Measurements from ENCODE around the gene RAD51B.

The RAD51B gene

DNA sequence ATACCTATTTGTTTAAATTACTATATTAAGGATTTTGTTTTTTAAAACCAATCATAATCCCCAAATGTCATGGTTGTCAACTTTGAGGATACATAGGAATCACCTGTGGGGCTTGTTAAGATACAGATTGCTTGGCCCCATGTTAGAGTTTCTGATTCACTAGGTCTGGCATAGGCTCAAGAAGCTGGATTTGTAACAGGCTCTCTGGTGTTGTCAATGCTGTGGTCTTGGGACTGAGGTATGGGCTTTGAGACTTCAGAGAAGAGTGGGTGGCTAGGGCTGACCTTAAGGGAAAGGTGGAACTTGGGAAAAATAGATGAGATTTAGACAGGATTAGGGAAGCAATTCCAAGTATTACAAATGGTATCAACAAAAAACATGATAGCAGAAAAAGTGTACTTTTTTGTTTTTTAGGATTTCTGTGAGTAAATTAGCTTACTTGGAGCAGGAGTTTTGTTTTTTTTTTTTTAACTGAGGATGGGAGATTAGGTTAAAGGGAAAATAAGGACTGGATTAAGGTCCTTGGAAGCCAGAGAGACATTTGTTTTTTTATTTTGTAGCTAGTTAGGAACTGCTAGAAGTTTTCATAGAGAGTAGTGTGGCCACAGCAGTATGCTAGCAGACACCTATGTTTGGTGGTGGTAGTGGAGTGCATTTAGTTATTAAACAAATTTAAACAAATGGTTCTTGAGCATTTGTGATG, 88.6 kb downstream of the RAD51B start:
- DNase-seq = no peak

GRCh38 chr14:67911562-67911961, 92.0 kb downstream of the RAD51B start:
- DNase-seq = no peak

DNA sequence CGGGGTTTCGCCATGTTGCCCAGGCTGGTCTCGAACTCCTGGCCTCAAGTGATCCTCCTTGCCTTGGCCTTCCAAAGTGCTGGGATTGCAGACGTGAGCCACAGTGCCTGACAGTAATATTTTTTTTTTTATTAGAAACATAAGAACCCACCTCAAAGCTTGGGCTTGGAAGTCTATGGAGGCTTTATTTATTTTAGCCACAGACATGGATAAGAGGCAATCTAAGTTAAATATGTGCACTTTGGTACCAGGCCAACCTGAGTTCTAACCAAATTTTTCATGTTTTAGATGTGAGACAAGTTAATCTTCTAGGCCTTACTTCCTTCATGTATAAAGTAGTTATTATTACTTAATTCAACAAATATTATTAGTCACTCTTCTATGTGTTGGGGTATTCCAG, 96.9 kb downstream of the RAD51B start:
- DNase-seq = no peak

DNA sequence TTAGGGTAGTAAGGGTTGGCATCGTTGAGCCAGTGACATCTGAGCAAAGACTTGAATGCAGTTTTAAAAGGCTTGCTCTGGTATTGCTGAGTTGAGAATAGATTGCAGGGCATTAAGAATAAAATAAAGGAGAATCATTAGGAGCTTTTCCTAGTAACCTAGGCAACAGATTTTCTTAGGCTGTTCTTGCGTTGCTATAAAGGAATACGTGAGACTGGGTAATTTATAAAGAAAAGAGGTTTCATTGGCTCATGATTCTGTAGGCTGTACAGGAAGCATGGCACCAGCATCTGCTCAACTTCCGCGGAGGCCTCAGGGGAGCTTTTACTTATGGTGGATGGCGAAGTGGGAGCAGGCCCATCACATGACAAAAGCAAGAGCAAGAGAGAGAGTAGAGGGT, 97.4 kb downstream of the RAD51B start:
- no peak for DNase-seq

GRCh38 chr14:67918838-67919237, 99.3 kb downstream of the RAD51B start:
- no peak for DNase-seq

- no peak for DNase-seq
Observed at GRCh38 chr14:67919259-67920032, 99.9 kb downstream of the RAD51B start.

DNA sequence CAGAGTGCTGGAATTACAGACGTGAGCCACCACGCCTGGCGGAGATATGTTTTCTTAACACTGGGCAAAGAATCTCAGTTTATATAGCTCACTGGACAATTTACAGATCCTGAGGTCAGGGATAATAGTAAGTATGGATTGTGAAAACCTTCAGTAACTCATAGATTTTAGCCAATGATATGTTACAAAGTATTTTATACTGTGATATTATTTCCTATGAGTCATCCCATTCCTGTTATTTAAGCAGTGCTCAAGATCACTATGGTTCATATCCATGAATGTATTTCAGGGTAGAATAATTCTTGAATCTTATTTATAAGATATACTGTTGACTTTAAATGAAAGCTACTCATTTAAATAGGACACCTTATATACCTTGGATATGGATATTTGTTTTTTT, 107.2 kb downstream of the RAD51B start:
- DNase-seq = no peak

DNA sequence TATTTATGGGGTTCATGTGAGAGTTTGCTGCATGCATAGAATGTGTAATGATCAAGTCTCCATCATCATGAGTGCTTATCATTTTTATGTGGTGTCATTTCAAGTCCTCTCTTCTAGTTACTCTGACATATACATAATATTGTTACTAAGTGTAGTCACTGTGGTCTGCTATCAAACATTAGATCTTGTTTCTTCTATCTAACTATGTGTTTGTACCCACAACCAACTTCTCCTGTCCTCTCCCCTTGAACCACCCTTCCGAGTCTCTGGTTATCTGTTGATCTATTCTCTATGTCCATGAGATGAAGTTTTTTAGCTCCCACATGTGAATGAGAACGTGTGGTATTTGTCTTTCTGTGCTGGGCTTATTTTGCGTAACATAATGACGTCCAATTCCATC, 107.7 kb downstream of the RAD51B start:
- no peak for DNase-seq

DNA sequence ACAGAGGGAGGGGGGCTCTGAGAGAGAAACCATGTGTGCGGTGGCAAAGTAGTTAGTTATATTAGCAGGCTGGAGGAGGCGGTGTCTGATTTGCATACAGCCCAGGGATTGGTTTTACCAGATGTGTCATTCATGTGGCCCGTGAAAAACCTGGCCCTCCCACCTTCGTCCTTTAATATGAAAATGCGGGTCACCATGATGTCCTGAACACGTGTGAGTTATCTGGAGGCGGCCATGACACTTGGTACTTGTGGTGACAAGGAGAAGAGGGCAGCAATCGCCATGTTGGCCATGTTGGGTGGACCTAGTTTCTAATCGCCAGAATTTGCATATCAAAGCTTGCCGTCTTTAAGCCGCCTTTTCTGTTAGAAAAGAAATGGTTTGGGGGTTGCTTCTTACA, 108.8 kb downstream of the RAD51B start:
- DNase-seq = no peak

GRCh38 chr14:67932708-67933246, 113.2 kb downstream of the RAD51B start:
- no peak for DNase-seq

DNA sequence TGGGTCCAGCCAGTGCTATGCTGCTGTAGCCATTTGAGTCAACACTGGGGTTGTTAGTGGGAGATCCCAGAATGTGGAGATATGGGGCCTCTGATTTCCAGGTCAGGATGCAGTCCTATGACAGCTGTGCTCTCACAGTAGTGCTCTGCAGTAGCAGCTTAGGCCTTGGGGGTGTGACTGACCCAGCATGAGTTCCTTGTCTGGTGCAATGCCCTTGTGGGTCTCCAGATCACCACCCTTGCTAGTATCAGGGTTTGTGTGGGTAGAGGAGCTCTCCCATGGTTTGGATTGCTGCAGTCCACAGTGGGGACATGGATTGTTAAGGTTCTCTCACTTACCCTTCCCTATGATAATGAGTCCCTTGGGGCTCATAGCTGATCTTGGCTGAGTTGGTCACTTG, 113.7 kb downstream of the RAD51B start:
- no peak for DNase-seq

DNA sequence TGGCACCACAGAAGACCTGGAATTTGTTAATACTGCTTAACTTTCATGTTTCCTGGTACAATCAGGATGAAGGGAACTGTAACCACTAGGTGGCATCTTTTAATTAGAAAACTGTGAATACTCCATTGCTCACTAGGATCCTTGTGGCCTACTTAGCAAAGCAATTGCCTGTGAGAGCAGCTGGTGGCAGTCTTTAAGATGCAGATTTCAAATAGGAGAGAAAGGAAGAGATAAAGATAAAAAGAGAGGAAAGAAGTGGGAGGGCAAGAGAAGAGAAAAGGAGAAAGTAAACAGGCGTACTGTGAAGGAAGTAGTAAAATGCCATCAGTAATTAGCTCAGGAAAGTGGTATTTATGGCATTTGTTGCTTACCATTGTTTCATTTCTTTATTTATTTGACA, 114.5 kb downstream of the RAD51B start:
- DNase-seq = no peak

GRCh38 chr14:67934862-67935261, 115.3 kb downstream of the RAD51B start:
- no peak for DNase-seq

GRCh38 chr14:67935371-67935770, 115.8 kb downstream of the RAD51B start:
- DNase-seq = no peak

- DNase-seq = no peak
Observed at GRCh38 chr14:67938071-67938470, 118.5 kb downstream of the RAD51B start.

DNA sequence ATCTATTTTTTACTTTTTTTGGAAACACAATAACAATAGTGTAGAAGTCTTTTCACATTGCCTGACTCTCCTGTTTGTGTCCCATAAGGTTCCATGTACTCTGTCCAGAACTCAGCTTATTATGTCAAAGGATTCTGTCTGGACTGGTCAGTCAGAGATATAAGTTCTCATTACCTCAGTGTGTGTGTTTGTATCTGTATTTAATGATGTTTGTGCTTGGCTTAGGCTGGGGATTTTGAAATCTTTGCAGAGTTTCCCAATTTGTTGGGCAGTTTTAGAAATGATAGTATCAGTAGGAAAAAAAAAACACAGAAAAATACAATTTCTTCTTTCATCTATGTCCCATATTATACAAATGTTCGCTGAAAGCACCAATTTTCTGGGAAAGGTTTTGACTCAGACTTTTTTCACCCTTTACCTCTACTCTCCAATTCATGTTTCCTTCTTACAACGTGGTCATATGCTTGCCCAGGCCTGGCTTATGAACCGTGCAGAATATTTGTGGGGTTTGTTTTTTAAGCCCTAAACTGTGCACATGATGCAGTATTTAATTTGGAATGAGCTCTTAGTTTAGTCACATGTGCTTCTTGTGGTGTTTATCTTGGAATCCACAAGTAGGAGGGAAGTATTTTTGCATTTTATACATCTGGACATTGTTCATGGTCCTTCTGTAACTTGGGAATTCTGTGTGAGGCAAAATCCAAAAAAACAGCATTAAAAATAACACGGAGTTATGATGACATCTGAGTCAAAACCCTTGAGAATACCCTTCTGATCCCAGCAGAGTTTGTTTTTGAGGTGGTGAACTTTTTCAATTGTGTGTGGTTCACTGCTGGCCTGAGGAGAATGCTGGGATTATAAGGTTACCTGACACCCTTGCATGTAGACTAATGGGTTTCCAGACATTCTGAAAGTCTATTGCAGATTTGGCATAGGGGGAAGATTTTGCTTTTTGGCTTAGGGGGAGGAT, 121.2 kb downstream of the RAD51B start:
- DNase-seq = no peak

DNA sequence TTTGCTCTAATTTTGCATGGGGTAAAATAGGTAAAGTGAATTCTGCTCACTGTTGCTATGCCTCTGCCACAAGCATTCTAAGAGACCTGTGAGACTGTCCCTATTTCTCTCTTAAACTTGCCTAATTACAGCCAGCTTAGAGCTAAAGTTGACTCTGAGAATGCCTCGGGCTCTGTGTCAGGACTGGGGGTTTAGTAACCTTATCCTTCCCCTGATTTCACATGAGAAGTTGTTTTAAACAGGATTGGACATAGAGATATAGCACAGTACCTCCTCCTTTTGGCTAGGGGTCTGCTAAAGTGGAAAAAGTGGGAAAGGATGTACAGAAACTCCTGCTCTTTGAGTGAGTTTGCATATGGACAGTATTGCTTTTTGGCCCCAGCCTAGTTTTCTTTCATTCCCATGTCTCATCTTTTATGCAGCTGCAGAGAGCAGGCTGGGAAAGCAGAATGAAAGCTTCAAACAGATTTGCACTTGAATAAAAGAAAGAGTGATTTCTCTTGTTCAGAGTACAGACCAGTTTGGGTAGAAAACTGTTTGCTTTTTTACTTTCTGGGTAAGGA, 122.0 kb downstream of the RAD51B start:
- DNase-seq = no peak

DNA sequence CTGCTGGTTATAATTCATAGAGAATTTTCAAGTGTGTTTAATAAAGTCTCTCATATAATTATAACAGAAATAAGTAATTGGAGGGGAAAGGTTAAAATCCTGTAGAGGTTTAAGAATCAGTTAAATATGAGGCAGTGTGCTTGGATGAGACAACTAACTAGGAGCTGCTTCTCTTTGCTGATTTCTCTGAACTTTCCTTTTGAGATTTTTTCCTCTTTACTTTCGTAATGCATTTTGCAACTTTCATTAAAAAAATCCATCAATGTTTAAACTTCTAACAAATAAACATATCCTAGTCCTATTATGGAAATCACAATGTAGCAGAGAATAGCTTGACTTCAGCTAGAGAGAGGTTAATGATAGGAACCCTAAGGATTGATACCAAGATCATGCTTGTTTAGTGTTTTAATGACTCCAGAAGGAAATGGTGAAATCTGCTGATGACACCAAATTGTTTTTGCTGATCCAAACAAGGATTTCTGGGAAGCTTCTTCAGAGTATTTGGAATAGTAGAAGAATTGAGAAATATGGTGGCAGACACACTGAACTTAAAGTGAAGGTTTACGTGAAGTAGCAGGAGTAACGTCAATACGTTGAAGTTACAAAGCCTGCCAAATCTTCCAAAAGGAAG, 122.6 kb downstream of the RAD51B start:
- DNase-seq = no peak

DNA sequence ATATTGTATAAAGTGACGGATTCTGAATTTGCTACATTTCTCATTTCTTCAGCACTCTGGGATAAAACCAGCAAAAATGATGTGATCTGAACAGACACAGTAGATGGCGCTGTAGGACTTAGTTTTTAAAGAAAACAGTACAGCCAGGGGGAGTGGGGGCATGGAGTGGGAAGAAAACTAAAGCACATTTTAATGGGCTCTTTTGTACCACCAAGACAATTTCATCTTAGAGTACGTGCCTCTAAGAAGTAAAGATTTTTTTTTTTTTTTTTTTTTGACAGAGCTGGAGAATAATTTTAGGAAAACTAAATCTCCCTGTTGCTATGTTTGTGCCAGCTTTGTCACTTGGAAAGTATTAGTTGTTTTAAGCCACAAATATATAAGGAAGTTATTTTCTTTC, 124.4 kb downstream of the RAD51B start:
- peak in 1 of 4 experiments; percentile 4 for DNase-seq

DNA sequence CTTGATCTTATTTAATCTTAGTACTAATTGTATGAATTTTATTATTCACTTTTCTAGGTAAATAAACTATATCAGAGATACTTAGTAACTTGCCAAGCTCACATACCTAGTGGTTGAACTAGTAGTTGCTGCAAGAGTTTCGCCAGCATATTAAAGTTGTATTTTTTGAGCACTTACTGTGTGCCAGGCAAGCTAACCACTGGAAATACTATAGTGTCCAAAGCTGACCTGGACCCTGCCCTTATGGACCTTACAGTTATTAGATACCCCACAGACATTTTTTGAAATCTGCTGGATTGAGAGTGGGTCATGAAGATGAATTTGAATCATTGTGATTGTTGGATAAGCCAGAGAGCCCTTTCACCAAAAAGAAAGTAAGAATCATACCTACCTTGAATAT, 125.0 kb downstream of the RAD51B start:
- DNase-seq = no peak

DNA sequence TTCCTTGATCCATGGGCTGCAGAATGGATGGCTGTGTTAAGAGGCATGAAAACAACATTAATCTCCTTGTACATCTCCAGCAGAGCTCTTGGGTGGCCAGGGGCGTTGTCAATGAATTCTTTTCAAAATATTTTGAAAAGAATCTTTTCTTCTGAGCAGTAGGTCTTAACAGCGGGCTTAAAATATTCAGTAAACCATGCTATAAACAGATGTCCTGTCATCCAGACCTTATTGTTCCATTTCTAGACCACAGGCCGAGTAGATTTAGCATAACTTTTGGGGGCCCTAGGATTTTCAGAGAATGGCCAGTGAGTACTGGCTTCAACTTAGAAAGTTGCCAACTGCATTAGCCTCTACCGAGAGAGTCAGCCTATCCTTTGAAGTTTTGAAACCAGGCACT, 130.2 kb downstream of the RAD51B start:
- DNase-seq = no peak

DNA sequence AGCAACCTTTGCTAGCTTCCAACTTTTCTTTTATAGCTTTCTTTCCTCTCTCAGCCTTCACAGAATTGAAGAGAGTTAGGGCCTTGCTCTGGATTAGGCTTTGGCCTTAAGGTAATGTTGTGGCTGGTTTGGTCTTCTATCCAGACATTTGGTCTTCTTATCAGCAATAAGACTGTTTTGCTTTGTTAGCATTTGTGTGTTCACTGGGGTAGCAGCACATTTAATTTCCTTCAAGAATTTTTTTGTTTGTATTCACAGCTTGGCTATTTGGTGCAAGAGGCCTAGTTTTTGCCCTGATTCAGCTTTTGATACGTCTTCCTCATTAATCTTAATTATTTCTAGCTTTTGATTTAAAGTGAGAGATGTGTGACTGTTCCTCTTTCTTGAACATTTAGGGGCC, 130.8 kb downstream of the RAD51B start:
- no peak for DNase-seq
